K562 (cell line): Measurements from ENCODE around the gene RABEPK. TPM values are rescaled to one million over a fixed set of nuclear protein-coding genes. Genes with fewer than 3 reads are reported as not detected.

Source experiments
- DNMT1 ChIP-seq: fragments of 450-650 bp; IDR thresholded peaks from 2 replicates; pipeline ENCODE4 v1.6.1; 2016; ENCODE audit warnings: antibody characterized with exemption, mild to moderate bottlenecking
- GTF2A2 ChIP-seq: IDR thresholded peaks from 2 replicates; pipeline ENCODE4 v1.6.1; 2016; ENCODE audit warnings: mild to moderate bottlenecking, missing genetic modification characterization, missing compliant biosample characterization
- HNRNPUL1 ChIP-seq: fragments of 200-400 bp; formaldehyde crosslinking; IDR thresholded peaks from 2 replicates; pipeline ENCODE4 v1.6.1; 2017; ENCODE audit warnings: low read length
- JUN ChIP-seq, 2 experiments: sonication (generic) in 1 of 2; formaldehyde crosslinking in 1 of 2; IDR thresholded peaks; 2 replicates each; pipeline versions ENCODE4 v1.6.1 to v1.8.0; 2012 to 2022; ENCODE audit warnings: borderline replicate concordance in 2 of 2, mild to moderate bottlenecking in 2 of 2, improper control_type of control experiment in 1 of 2, low read depth in 1 of 2, low read length in 1 of 2, missing genetic modification reagents in 1 of 2
- MBD1 ChIP-seq: fragments of 250-450 bp; sonication (Bioruptor Pico); IDR thresholded peaks from 2 replicates; pipeline ENCODE4 v1.8.0; 2022; ENCODE audit warnings: inconsistent platforms
- MBD2 ChIP-seq: sonication (generic); IDR thresholded peaks from 2 replicates; pipeline ENCODE4 v1.6.1; 2016; ENCODE audit warnings: low read depth, borderline replicate concordance
- NFXL1 ChIP-seq: fragments of 450-650 bp; formaldehyde crosslinking; IDR thresholded peaks from 2 replicates; pipeline ENCODE4 v1.4.0; 2021; ENCODE audit warnings: mild to moderate bottlenecking
- NR2C2 ChIP-seq, 2 experiments: fragments of 200-800 bp in 1 of 2; sonication (Bioruptor generic) in 1 of 2; sonication (generic) in 1 of 2; formaldehyde crosslinking in 1 of 2; IDR thresholded peaks; 2 replicates each; pipeline versions ENCODE4 v1.6.1 to v1.8.0; 2016 to 2022; ENCODE audit warnings: mild to moderate bottlenecking in 1 of 2, missing compliant biosample characterization in 1 of 2, missing genetic modification characterization in 1 of 2, missing genetic modification reagents in 1 of 2
- NR4A1 ChIP-seq, 2 experiments: fragments of 250-450 bp in 1 of 2; fragments of 450-650 bp in 1 of 2; sonication (Bioruptor Pico) in 1 of 2; IDR thresholded peaks; 2 replicates each; pipeline versions ENCODE4 v1.4.0 to v1.6.1; 2016 to 2020; ENCODE audit warnings: mild to moderate bottlenecking in 2 of 2, missing compliant biosample characterization in 1 of 2, missing genetic modification characterization in 1 of 2, moderate library complexity in 1 of 2
- PATZ1 ChIP-seq: fragments of 250-450 bp; sonication (Bioruptor Pico); IDR thresholded peaks from 2 replicates; pipeline ENCODE4 v1.5.0; 2020; ENCODE audit warnings: mild to moderate bottlenecking, borderline replicate concordance
- PTRF ChIP-seq: fragments of 450-650 bp; IDR thresholded peaks from 2 replicates; pipeline ENCODE4 v1.6.1; 2016; ENCODE audit warnings: mild to moderate bottlenecking, missing genetic modification characterization, missing compliant biosample characterization
- RNF2 ChIP-seq: sonication (generic); IDR thresholded peaks from 2 replicates; pipeline ENCODE4 v1.6.1; 2016
- SMAD3 ChIP-seq: fragments of 450-650 bp; formaldehyde crosslinking; conservative IDR thresholded peaks from 2 replicates; pipeline ENCODE4 v1.4.0; 2020; ENCODE audit warnings: mild to moderate bottlenecking
- TFE3 ChIP-seq: fragments of 450-650 bp; formaldehyde crosslinking; IDR thresholded peaks from 2 replicates; pipeline ENCODE4 v1.4.0; 2020; ENCODE audit warnings: mild to moderate bottlenecking, mixed read lengths
- ZNF124 ChIP-seq: sonication (generic); formaldehyde crosslinking; IDR thresholded peaks from 2 replicates; pipeline ENCODE4 v1.8.1; 2022; ENCODE audit warnings: missing genetic modification reagents
- ZNF175 ChIP-seq: fragments of 200-800 bp; sonication (Bioruptor generic); IDR thresholded peaks from 2 replicates; pipeline ENCODE4 v1.6.1; 2016; ENCODE audit warnings: low read depth, mild to moderate bottlenecking, missing genetic modification characterization, missing compliant biosample characterization
- ZNF395 ChIP-seq: fragments of 200-800 bp; sonication (Bioruptor generic); IDR thresholded peaks from 2 replicates; pipeline ENCODE4 v1.6.1; 2017; ENCODE audit warnings: missing genetic modification characterization, missing compliant biosample characterization
- ZNF41 ChIP-seq: fragments of 250-450 bp; sonication (Bioruptor Pico); conservative IDR thresholded peaks from 2 replicates; pipeline ENCODE4 v1.4.0; 2020; ENCODE audit warnings: mild to moderate bottlenecking
- polyA plus RNA-seq, 8 experiments: library from polyadenylated mRNA; depleted of rRNA in 4 of 8; stranded (reverse) in 5 of 8; unstranded in 3 of 8; fragments of >200 nt; fragmentation: Nextera tagmentation in 2 of 8; fragmentation: Illumina TruSeq in 1 of 8; extraction: Ambion mirVana in 2 of 8; extraction: Trizol in 1 of 8; gene quantifications; 2 replicates each; pipeline versions ENCODE4 v1.2.1 to v1.2.3, GENCODE V29; 2011 to 2014; ENCODE audit warnings: inconsistent platforms in 1 of 8, missing spikeins in 1 of 8
- total RNA-seq, 7 experiments: library from RNA; depleted of rRNA in 6 of 7; stranded (reverse); fragments of >200 nt in 6 of 7; fragmentation: Illumina TruSeq in 2 of 7; extraction: Trizol in 2 of 7; gene quantifications; 2 replicates each; pipeline versions ENCODE4 v1.2.1 to v1.2.3, GENCODE V29; 2011 to 2021; ENCODE audit warnings: low replicate concordance in 1 of 7

Gene RABEPK
- total and polyA plus RNA-seq, 9 of the 15 experiments (the other 6 are each of a cell fraction or from before 2014, with no cell fraction given): 38.3 to 113 (median 52.8) TPM

- TF ChIP-seq MBD2 (no peak), PTRF (tag) (0 out of 2 replicates have a peak, but pooled peaks have one; percentile 16), RNF2 (no peak), ZNF395 (CRISPR knock-in tag) (peak; percentile 63), GTF2A2 (tag) (peak; percentile 41; the same call in 1 of the 2 replicates), HNRNPUL1 (no peak), PATZ1 (CRISPR knock-in tag) (0 out of 2 replicates have a peak, but pooled peaks have one; percentile 19), MBD1 (CRISPR knock-in tag) (peak; percentile 84; the same call in 1 of the 2 replicates), TFE3 (CRISPR knock-in tag) (0 out of 2 replicates have a peak, but pooled peaks have one; percentile 39), NR4A1 (CRISPR knock-in tag; IDR thresholded peaks at IDR 0.05) (no peak), NR4A1 (tag; IDR thresholded peaks at IDR 0.05) (peak; percentile 50; the same call in 1 of the 2 replicates), SMAD3 (CRISPR knock-in tag) (0 out of 2 replicates have a peak, but pooled peaks have one; percentile 17), ZNF124 (CRISPR knock-in tag) (no peak), NFXL1 (peak; percentile 55; the same call in 1 of the 2 replicates), ZNF175 (CRISPR knock-in tag) (peak; percentile 94), JUN (IDR thresholded peaks at IDR 0.05; ENCODE audit: borderline replicate concordance, low read depth, low read length) (no peak), JUN (CRISPR knock-in tag; IDR thresholded peaks at IDR 0.05; ENCODE audit: borderline replicate concordance) (no peak), ZNF41 (0 out of 2 replicates have a peak, but pooled peaks have one; percentile 39), NR2C2 (CRISPR knock-in tag; IDR thresholded peaks at IDR 0.05) (no peak), NR2C2 (tag; IDR thresholded peaks at IDR 0.05) (peak; percentile 4; the same call in 1 of the 2 replicates), DNMT1 (no peak)
Measured at GRCh38 chr9:125243792-125244260, 43.5 kb downstream of the RABEPK start (continued).
